OCI-LY7 (cell line): ENCODE data around the gene SERPINA12.

Experiments used
- EZH2phosphoT487 ChIP-seq: fragments of 200-600 bp; sonication (generic); IDR thresholded peaks from 2 replicates; pipeline ENCODE4 v1.6.1; 2018; ENCODE audit warnings: low read depth, borderline replicate concordance, mild to moderate bottlenecking, mixed run types, antibody characterized with exemption, low read length, moderate library complexity, mixed read lengths
- TF ChIP-seq, protein P1 (sequence below): fragments of 200-600 bp; sonication (generic); conservative IDR thresholded peaks from 2 replicates; pipeline ENCODE4 v1.5.1; 2014; ENCODE audit warnings: mild to moderate bottlenecking, antibody characterized with exemption, low read length, moderate library complexity, mixed read lengths

DNA sequence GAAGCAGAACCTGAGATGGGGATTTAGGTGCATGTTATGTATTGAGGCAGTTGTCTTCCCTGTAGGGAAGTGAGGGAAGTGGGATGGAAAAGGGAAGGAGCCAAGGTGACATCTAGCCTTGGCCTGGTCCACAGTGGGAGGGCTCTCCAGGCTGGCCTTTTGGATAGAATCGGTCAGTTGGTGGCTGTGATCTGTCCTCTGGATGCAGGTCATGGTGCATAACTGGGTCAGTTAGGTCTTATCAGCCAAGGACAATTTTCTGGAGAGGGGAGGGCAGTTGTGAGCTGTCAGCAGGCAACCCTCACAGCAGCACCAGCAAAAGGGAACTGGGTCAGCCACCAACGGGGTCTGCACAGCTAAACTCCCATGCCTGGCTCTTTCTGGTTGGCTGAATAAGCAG lies 9.6 kb downstream of the SERPINA12 start:
- TF ChIP-seq, protein P1, sequence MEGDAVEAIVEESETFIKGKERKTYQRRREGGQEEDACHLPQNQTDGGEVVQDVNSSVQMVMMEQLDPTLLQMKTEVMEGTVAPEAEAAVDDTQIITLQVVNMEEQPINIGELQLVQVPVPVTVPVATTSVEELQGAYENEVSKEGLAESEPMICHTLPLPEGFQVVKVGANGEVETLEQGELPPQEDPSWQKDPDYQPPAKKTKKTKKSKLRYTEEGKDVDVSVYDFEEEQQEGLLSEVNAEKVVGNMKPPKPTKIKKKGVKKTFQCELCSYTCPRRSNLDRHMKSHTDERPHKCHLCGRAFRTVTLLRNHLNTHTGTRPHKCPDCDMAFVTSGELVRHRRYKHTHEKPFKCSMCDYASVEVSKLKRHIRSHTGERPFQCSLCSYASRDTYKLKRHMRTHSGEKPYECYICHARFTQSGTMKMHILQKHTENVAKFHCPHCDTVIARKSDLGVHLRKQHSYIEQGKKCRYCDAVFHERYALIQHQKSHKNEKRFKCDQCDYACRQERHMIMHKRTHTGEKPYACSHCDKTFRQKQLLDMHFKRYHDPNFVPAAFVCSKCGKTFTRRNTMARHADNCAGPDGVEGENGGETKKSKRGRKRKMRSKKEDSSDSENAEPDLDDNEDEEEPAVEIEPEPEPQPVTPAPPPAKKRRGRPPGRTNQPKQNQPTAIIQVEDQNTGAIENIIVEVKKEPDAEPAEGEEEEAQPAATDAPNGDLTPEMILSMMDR: no peak
- no peak for TF ChIP-seq EZH2phosphoT487
